Measurements from ENCODE around the gene SLC25A44.

The SLC25A44 gene

GRCh38 chr1:156226116-156226538 lies 32.2 kb downstream of the SLC25A44 start:
- H2AFZ ChIP-seq (ENCODE audit: low read length) = no peak overlapping the region
- peaks cover 7% of the 10 kb centered on the region; the same call in 1 of the 2 replicates for H3K36me3 ChIP-seq (replicated peaks; ENCODE audit: insufficient read depth, low read length)
- H3K4me3 ChIP-seq (ENCODE audit: low read length) = no peak overlapping the region
- peaks cover 35% of the 10 kb centered on the region for H3K79me2 ChIP-seq (ENCODE audit: low read length)
- peaks cover 39% of the 10 kb centered on the region for H3F3A ChIP-seq (ENCODE audit: insufficient read depth, low read length)
- peak; percentile 98 for DNase-seq
- H3K9me2 ChIP-seq (replicated peaks; ENCODE audit: insufficient read depth, low read length) = no peaks in the 10 kb centered on the region
- H3K4me2 ChIP-seq (ENCODE audit: low read depth, low read length) = peak overlapping the region; percentile 50
- no peaks in the 10 kb centered on the region for H3K9me3 ChIP-seq (replicated peaks; ENCODE audit: insufficient read depth, low read length)
- H3K4me1 ChIP-seq (ENCODE audit: low read length) = peaks cover 41% of the 10 kb centered on the region
- peak overlapping the region; percentile 49; the same call in 1 of the 2 replicates for H3K9ac ChIP-seq (ENCODE audit: low read length)
- H4K20me1 ChIP-seq (ENCODE audit: insufficient read depth, low read length) = no peaks in the 10 kb centered on the region
- TF ChIP-seq, protein P1, sequence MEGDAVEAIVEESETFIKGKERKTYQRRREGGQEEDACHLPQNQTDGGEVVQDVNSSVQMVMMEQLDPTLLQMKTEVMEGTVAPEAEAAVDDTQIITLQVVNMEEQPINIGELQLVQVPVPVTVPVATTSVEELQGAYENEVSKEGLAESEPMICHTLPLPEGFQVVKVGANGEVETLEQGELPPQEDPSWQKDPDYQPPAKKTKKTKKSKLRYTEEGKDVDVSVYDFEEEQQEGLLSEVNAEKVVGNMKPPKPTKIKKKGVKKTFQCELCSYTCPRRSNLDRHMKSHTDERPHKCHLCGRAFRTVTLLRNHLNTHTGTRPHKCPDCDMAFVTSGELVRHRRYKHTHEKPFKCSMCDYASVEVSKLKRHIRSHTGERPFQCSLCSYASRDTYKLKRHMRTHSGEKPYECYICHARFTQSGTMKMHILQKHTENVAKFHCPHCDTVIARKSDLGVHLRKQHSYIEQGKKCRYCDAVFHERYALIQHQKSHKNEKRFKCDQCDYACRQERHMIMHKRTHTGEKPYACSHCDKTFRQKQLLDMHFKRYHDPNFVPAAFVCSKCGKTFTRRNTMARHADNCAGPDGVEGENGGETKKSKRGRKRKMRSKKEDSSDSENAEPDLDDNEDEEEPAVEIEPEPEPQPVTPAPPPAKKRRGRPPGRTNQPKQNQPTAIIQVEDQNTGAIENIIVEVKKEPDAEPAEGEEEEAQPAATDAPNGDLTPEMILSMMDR (IDR thresholded peaks at IDR 0.05; ENCODE audit: low read length) = no peak
- TF ChIP-seq EZH2phosphoT487 (IDR thresholded peaks at IDR 0.05; ENCODE audit: low read length) = no peak
- no peak for TF ChIP-seq EZH2 (optimal IDR thresholded peaks at IDR 0.05; ENCODE audit: low read depth, low read length)
- no peaks in the 10 kb centered on the region for H3K27me3 ChIP-seq (replicated peaks; ENCODE audit: insufficient read depth, low read length)
- H3K27ac ChIP-seq (ENCODE audit: low read length) = peak overlapping the region; percentile 91

DNA sequence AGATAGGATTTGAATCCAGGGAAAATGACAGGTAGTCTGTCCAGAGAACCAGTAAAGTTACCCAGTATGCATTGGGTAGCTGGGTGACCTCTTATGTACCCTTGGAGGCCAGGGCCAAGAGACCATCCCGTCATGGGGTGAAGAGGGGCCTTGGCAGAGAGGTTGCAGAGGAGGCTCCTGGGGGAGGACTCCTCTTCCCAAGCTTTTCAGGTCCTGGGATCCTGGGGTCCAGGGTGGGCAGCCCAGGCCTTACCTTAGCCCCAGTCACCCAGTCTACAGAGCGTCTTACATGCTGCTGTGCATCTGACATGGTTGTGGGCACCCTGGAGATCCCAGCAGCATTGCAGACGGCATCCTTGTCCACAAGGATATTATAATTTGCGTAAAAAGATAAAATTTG lies 32.9 kb downstream of the SLC25A44 start:
- DNase-seq = no peak
- Histone ChIP-seq H3K4me1 (ENCODE audit: low read length) (peaks cover 36% of the 10 kb centered on the region), H3K9me2 (replicated peaks; ENCODE audit: insufficient read depth, low read length) (no peaks in the 10 kb centered on the region), H3F3A (ENCODE audit: insufficient read depth, low read length) (peaks cover 39% of the 10 kb centered on the region), H3K36me3 (replicated peaks; ENCODE audit: insufficient read depth, low read length) (peaks cover 7% of the 10 kb centered on the region; the same call in 1 of the 2 replicates), H3K79me2 (ENCODE audit: low read length) (peaks cover 30% of the 10 kb centered on the region), H3K9me3 (replicated peaks; ENCODE audit: insufficient read depth, low read length) (no peaks in the 10 kb centered on the region), H3K4me3 (ENCODE audit: low read length) (no peak overlapping the region), H3K9ac (ENCODE audit: low read length) (peak overlapping the region; percentile 49), H3K4me2 (ENCODE audit: low read depth, low read length) (peak overlapping the region; percentile 50), H3K27me3 (replicated peaks; ENCODE audit: insufficient read depth, low read length) (no peaks in the 10 kb centered on the region), H4K20me1 (ENCODE audit: insufficient read depth, low read length) (no peaks in the 10 kb centered on the region), H3K27ac (ENCODE audit: low read length) (peak overlapping the region; percentile 91), H2AFZ (ENCODE audit: low read length) (no peak overlapping the region)
- TF ChIP-seq EZH2 (optimal IDR thresholded peaks at IDR 0.05; ENCODE audit: low read depth, low read length) (no peak), EZH2phosphoT487 (IDR thresholded peaks at IDR 0.05; ENCODE audit: low read length) (no peak)
- TF ChIP-seq, protein P1 (IDR thresholded peaks at IDR 0.05; ENCODE audit: low read length) = no peak

- peak overlapping the region; percentile 20 for H3K4me2 ChIP-seq (ENCODE audit: low read depth, low read length)
- H3K27me3 ChIP-seq (replicated peaks; ENCODE audit: insufficient read depth, low read length) = no peaks in the 10 kb centered on the region
- H3K79me2 ChIP-seq (ENCODE audit: low read length) = peaks cover 16% of the 10 kb centered on the region; the same call in 1 of the 2 replicates
- H3F3A ChIP-seq (ENCODE audit: insufficient read depth, low read length) = peaks cover 39% of the 10 kb centered on the region
- H3K9me3 ChIP-seq (replicated peaks; ENCODE audit: insufficient read depth, low read length) = no peaks in the 10 kb centered on the region
- no peak overlapping the region for H3K4me3 ChIP-seq (ENCODE audit: low read length)
- TF ChIP-seq, protein P1 (IDR thresholded peaks at IDR 0.05; ENCODE audit: low read length) = no peak
- TF ChIP-seq EZH2 (optimal IDR thresholded peaks at IDR 0.05; ENCODE audit: low read depth, low read length) (no peak), EZH2phosphoT487 (IDR thresholded peaks at IDR 0.05; ENCODE audit: low read length) (no peak)
- DNase-seq = peak; percentile 78
- peaks cover 36% of the 10 kb centered on the region for H3K4me1 ChIP-seq (ENCODE audit: low read length)
- H3K9ac ChIP-seq (ENCODE audit: low read length) = peak overlapping the region; percentile 31; the same call in 1 of the 2 replicates
- peak overlapping the region; percentile 72 for H3K27ac ChIP-seq (ENCODE audit: low read length)
- no peaks in the 10 kb centered on the region; the same call in 1 of the 2 replicates for H3K36me3 ChIP-seq (replicated peaks; ENCODE audit: insufficient read depth, low read length)
- H4K20me1 ChIP-seq (ENCODE audit: insufficient read depth, low read length) = no peaks in the 10 kb centered on the region
- H3K9me2 ChIP-seq (replicated peaks; ENCODE audit: insufficient read depth, low read length) = no peaks in the 10 kb centered on the region
- H2AFZ ChIP-seq (ENCODE audit: low read length) = no peak overlapping the region
Measured at GRCh38 chr1:156228501-156228900, 34.6 kb downstream of the SLC25A44 start.
